ENCODE results near the gene ABCA10.

ABCA10 gene

DNA sequence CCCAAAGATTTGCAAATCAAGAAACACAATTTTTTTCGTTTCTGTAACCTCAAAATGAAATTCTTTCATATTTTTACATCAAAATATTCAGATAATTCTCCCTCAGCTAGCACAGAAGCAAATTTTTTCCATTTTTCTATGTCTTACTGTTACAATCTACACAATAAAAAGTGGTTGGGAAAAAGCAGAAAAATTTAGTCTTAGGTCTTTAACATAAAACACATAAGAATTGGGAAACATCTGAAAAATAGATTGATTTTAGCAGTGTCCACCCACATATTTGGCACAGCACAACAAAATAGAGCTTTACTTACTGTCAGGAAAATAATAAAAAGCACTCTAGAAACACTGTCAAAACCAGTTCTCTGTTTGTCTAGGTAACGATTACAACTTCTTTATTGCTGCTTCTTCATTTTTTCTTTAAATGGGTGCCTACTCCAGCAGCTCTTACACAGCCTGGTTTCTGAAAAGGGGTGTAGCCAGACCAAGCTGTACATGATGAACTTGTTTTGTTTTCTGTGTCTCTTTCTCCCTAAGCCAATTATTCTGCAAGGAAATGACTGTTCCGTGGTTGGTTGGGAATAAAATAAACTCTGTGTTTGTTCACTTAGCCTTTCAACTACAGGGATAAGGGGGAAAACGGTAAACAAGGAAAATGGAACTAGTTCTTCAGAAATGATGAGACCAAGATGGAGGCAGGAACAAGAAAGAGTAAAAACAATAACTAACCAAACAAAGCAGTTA is 87.0 kb downstream of the ABCA10 start, which contains the start of gene ABCA6:
TSS of gene ABCA6 (minus strand) at position 465 of the 744 bp plus-strand sequence. CDS start 1,192 bp downstream, outside the sequence.
- no peak within 1 kb of the TSS for H3K4me3 ChIP-seq (ENCODE audit: extremely low read depth, insufficient read depth, low read length, poor library complexity, severe bottlenecking)
- H3K36me3 ChIP-seq (ENCODE audit: control insufficient read depth, insufficient read depth, low read length) = no peaks in the 10 kb centered on the region
- H3K27ac ChIP-seq (ENCODE audit: low read depth, low read length, severe bottlenecking) = no peak within 1 kb of the TSS
- WGBS, 2 experiments (ENCODE audit: insufficient coverage in 2 of 2) = 67 to 76% methylated on average over 1 to 2 of the region's 4 CpGs
- no peaks in the 10 kb centered on the region for H3K4me1 ChIP-seq (ENCODE audit: control insufficient read depth, insufficient read depth, low read length, poor library complexity, severe bottlenecking)
- H3K9me3 ChIP-seq (ENCODE audit: control insufficient read depth, low read length) = no peaks in the 10 kb centered on the region

DNA sequence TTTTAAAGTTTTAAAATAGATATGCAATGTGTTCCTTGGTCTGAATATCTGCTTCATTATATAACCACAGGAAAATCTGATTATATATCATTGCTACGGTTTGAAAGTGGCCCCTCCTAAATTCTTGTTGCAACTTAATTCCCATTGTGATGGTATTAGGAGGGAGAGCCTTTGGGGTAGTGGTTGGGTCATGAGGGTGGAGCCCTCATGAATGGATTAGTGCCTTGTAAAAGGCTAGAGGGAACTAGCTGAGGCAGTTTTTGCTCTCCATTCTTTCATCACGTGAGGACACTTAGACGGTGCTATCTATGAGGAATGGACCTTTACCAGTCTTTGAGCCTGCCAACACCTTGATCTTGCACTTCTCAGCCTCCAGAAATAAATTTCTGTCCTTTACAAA is 94.5 kb downstream of the ABCA10 start:
- no peaks in the 10 kb centered on the region for H3K9me3 ChIP-seq (ENCODE audit: control insufficient read depth, low read length)
- H3K36me3 ChIP-seq (ENCODE audit: control insufficient read depth, insufficient read depth, low read length) = no peaks in the 10 kb centered on the region
- H3K4me1 ChIP-seq (ENCODE audit: control insufficient read depth, insufficient read depth, low read length, poor library complexity, severe bottlenecking) = no peaks in the 10 kb centered on the region
- no peak overlapping the region for H3K27ac ChIP-seq (ENCODE audit: low read depth, low read length, severe bottlenecking)
- WGBS, 2 experiments (ENCODE audit: insufficient coverage in 2 of 2) = 82 to 93% methylated on average over 2 to 3 of the region's 3 CpGs
- no peak overlapping the region for H3K4me3 ChIP-seq (ENCODE audit: extremely low read depth, insufficient read depth, low read length, poor library complexity, severe bottlenecking)

DNA sequence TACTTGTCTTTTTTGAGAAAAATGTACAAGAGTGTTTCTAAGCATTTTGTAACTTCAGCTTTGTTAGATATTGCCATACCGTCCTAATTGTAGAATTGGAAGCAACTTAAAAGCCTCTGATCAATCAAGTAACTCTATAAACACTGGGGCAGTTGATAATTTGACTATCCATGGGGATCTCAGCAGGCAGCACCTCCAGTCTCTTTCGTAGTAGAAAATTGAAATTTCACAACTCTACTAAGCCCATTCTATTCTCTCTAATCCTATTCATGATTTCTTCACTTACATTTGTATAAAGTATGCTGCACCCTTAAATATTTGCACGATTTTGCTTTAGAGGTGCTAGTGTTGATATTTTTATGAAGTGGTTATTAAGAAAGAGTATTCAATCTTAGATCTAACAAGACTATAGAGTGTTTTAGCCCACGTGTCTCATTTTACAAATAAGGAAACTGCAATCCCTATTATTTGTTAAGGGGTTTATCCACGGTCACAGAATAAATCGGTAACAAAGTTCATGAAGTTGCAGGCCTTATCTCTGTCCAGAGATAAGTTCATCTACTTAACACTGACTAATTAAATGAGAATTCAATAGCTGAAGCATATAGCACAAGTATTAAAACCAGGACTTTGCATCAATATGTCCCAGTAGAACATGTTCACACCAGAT is 97.9 kb downstream of the ABCA10 start:
- H3K4me3 ChIP-seq (ENCODE audit: extremely low read depth, insufficient read depth, low read length, poor library complexity, severe bottlenecking) = no peak overlapping the region
- no peaks in the 10 kb centered on the region for H3K4me1 ChIP-seq (ENCODE audit: control insufficient read depth, insufficient read depth, low read length, poor library complexity, severe bottlenecking)
- no peak overlapping the region for H3K27ac ChIP-seq (ENCODE audit: low read depth, low read length, severe bottlenecking)
- no CpG with 5 or more reads among the region's 6 CpGs for WGBS, 2 experiments (ENCODE audit: insufficient coverage in 2 of 2)
- no peaks in the 10 kb centered on the region for H3K36me3 ChIP-seq (ENCODE audit: control insufficient read depth, insufficient read depth, low read length)
- H3K9me3 ChIP-seq (ENCODE audit: control insufficient read depth, low read length) = no peaks in the 10 kb centered on the region

- no peak overlapping the region for H3K4me3 ChIP-seq (ENCODE audit: extremely low read depth, insufficient read depth, low read length, poor library complexity, severe bottlenecking)
- H3K4me1 ChIP-seq (ENCODE audit: control insufficient read depth, insufficient read depth, low read length, poor library complexity, severe bottlenecking) = no peaks in the 10 kb centered on the region
- no CpG with 5 or more reads among the region's 1 CpG for WGBS, 2 experiments (ENCODE audit: insufficient coverage in 2 of 2)
- H3K36me3 ChIP-seq (ENCODE audit: control insufficient read depth, insufficient read depth, low read length) = no peaks in the 10 kb centered on the region
- H3K27ac ChIP-seq (ENCODE audit: low read depth, low read length, severe bottlenecking) = no peak overlapping the region
- H3K9me3 ChIP-seq (ENCODE audit: control insufficient read depth, low read length) = no peaks in the 10 kb centered on the region
These were observed 105.0 kb downstream of the ABCA10 start for GRCh38 chr17:69123626-69124025.

DNA sequence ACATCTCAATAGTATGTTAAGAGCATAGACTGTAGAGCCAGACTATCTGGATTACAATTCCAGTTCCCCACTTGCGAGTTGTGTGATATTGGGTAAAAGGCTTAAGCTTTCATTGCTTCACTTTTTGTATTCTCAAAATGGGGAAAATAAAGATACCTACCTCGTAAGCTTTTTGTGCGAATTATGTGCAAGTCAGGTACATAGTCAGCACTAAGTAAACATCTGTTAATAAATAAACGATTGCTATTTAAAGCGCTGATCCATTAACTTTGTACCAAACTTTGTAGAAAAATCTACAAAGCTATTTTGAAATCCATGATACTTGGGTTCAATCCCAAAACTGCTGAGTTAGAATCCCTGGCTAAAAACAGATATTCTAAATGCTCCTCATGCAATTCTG is 106.6 kb downstream of the ABCA10 start:
- Histone ChIP-seq H3K36me3 (ENCODE audit: control insufficient read depth, insufficient read depth, low read length) (no peaks in the 10 kb centered on the region), H3K9me3 (ENCODE audit: control insufficient read depth, low read length) (no peaks in the 10 kb centered on the region), H3K4me1 (ENCODE audit: control insufficient read depth, insufficient read depth, low read length, poor library complexity, severe bottlenecking) (no peaks in the 10 kb centered on the region), H3K4me3 (ENCODE audit: extremely low read depth, insufficient read depth, low read length, poor library complexity, severe bottlenecking) (no peak overlapping the region), H3K27ac (ENCODE audit: low read depth, low read length, severe bottlenecking) (no peak overlapping the region)
- WGBS, 2 experiments (ENCODE audit: insufficient coverage in 2 of 2) = 92 to 100% methylated on average over 2 to 4 of the region's 5 CpGs

DNA sequence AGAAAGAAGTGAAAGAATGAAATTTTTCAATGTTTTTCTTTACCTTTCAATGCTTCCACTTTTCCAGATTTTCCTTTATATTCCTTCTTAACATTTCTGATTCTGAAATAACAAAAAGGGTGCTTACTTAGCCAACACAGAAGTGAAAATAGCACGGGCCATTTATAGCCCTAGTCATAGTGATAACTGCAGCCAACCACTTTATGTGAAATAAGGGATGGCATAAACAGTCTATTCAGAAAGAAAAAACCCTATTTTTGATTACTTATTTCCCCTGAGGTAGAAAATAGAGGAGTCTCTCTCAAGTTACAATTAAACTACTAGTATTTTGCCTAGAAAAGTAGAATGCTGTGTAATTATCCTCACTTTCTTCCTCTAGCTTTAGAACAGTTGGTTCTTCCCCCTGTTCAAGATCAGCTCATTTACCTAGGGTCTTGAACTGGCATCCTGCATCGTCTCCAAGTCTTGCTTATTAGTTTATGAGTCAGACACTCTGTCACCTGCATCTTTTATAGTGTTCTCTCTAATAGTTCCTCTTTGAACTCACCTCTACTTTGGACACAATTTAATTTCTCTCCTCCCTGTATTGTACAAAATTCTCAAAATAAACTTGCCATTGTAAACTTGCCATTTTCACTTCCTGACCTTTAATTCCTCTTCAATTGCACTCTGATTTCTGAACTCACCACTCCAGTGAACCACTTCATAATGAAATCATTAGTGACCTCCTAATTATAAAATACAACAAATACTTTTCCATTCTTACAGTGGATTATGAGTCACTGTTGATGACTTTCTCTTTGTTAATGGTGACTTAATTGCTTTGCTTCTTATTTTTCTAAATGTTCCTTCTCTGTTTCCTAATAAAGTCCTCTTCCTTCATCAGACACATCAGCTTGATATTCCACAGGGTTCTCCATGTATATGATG is 110.5 kb downstream of the ABCA10 start:
- Histone ChIP-seq H3K36me3 (ENCODE audit: control insufficient read depth, insufficient read depth, low read length) (no peaks in the 10 kb centered on the region), H3K4me1 (ENCODE audit: control insufficient read depth, insufficient read depth, low read length, poor library complexity, severe bottlenecking) (no peaks in the 10 kb centered on the region), H3K27ac (ENCODE audit: low read depth, low read length, severe bottlenecking) (no peak overlapping the region), H3K4me3 (ENCODE audit: extremely low read depth, insufficient read depth, low read length, poor library complexity, severe bottlenecking) (no peak overlapping the region), H3K9me3 (ENCODE audit: control insufficient read depth, low read length) (no peaks in the 10 kb centered on the region)
- 100% methylated on average over 1 of the region's 2 CpGs for WGBS, 2 experiments (ENCODE audit: insufficient coverage in 2 of 2)

DNA sequence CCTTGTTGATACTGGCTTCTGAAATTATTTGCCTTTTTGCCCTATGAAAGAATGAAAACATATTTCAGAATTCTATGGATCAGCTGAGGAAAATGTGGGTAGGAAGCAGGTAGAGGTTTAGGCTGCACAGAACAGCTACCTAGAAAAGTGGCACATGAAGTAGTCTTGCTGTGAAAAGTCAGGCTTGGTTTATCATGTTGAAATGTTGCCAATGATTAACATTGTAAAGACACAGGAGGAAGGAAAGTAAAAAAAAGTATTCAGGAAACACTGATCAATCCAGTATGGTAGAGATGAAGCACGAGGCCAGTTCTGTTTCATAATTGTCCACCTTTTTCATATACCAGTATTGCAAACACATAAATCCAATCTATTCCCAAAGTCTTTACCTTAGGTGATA is 116.8 kb downstream of the ABCA10 start:
- Histone ChIP-seq H3K9me3 (ENCODE audit: control insufficient read depth, low read length) (no peaks in the 10 kb centered on the region), H3K4me1 (ENCODE audit: control insufficient read depth, insufficient read depth, low read length, poor library complexity, severe bottlenecking) (no peaks in the 10 kb centered on the region), H3K4me3 (ENCODE audit: extremely low read depth, insufficient read depth, low read length, poor library complexity, severe bottlenecking) (no peak overlapping the region), H3K36me3 (ENCODE audit: control insufficient read depth, insufficient read depth, low read length) (no peaks in the 10 kb centered on the region), H3K27ac (ENCODE audit: low read depth, low read length, severe bottlenecking) (no peak overlapping the region)
- WGBS, 2 experiments (ENCODE audit: insufficient coverage in 2 of 2) = 63 to 80% methylated on average over 1 of the region's 1 CpG

DNA sequence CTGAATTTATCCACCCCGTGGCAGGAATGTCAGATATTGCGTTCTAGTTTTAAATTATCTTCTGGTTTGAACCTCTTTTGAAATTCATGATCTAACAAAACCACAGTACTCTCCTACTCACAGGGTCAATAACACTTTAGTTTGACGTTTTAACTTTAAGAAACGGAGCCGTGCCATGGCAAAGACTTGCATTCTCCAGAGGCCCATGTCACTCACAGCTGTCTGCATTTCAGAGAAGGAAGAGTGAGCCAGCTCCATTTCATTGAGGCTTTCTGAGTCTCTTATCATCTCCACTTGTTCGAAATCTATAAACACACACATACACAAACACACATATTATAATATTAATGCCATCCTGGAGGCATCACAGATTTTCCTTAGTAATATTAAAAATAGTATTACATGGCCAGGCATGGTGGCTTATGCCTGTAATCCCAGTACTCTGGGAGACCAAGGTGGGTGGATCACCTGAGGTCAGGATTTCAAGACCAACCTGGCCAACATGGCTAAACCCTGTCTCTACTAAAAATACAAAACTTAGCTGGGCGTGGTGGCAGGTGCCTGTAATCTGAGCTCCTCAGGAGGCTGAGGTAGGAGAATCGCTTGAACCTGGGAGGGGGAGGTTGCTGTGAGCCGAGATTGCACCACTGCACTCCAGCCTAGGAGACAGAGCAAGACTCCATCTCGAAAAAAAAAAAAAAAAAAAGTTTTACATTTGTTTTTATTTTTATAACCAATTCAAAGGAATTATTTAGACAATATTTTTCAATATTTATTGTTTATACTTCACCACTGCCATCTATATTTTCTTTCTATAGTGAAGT is 122.5 kb downstream of the ABCA10 start:
- Histone ChIP-seq H3K4me3 (ENCODE audit: extremely low read depth, insufficient read depth, low read length, poor library complexity, severe bottlenecking) (no peak overlapping the region), H3K36me3 (ENCODE audit: control insufficient read depth, insufficient read depth, low read length) (no peaks in the 10 kb centered on the region), H3K4me1 (ENCODE audit: control insufficient read depth, insufficient read depth, low read length, poor library complexity, severe bottlenecking) (no peaks in the 10 kb centered on the region), H3K9me3 (ENCODE audit: control insufficient read depth, low read length) (no peaks in the 10 kb centered on the region), H3K27ac (ENCODE audit: low read depth, low read length, severe bottlenecking) (no peak overlapping the region)
- WGBS, 2 experiments (ENCODE audit: insufficient coverage in 2 of 2) = 83 to 89% methylated on average over 5 of the region's 10 CpGs

GRCh38 chr17:69103557-69104233 is 124.9 kb downstream of the ABCA10 start:
- no peak overlapping the region for H3K27ac ChIP-seq (ENCODE audit: low read depth, low read length, severe bottlenecking)
- no peaks in the 10 kb centered on the region for H3K4me1 ChIP-seq (ENCODE audit: control insufficient read depth, insufficient read depth, low read length, poor library complexity, severe bottlenecking)
- 100% methylated on average over 5 to 7 of the region's 9 CpGs for WGBS, 2 experiments (ENCODE audit: insufficient coverage in 2 of 2)
- H3K36me3 ChIP-seq (ENCODE audit: control insufficient read depth, insufficient read depth, low read length) = no peaks in the 10 kb centered on the region
- H3K4me3 ChIP-seq (ENCODE audit: extremely low read depth, insufficient read depth, low read length, poor library complexity, severe bottlenecking) = no peak overlapping the region
- H3K9me3 ChIP-seq (ENCODE audit: control insufficient read depth, low read length) = no peaks in the 10 kb centered on the region
